NCI-H146 (cell line): Measurements from ENCODE around the gene CAPN2.

Source experiments
- DNase-seq: peaks from one replicate; lab custom pipeline; 2025; lab: John Stamatoyannopoulos, UW

Gene CAPN2

DNA sequence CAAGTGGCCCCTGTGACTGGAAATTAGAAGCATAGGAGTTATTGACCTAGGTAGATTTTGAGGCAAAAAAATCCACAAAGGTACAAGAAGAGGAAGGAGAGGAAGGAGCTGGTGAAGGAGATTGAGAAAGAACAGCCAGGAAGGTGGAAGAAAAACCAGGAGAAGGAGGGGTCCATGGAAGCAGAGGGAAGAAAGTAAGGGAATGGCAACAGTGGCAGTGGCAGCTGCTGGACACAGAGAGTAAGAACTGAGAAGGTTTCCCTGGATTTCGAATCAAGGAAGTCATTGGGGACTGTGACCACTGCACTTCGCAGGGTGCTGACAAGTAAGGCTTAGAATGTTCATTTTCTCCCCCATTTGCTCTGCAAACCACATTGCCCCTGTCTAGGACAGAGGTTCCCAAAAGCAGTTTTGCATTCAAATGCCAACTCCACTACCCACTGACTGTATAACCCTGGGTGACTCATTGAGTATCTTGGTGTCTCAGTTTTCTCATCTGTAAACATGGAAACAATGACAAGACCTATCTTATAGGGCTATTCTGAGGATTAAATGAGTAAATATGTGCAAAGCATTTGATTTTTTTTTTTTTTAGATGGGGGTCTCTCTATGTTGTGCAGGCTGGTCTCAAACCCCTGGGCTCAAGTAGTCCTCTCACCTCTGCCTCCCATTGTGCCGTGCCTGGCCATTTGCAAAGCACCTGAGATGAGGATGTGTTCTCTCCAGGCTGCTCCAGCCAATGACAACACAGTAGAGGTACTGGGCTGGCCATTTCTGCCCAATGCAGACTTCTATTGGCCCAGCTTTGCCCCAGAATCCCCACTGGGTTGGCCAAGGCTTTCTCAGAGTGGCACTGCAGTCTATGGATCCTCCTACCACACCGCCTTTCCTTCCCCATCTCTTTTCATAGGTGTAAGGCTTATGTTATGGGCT is 9.3 kb upstream of the CAPN2 start:
- no peak for DNase-seq

DNA sequence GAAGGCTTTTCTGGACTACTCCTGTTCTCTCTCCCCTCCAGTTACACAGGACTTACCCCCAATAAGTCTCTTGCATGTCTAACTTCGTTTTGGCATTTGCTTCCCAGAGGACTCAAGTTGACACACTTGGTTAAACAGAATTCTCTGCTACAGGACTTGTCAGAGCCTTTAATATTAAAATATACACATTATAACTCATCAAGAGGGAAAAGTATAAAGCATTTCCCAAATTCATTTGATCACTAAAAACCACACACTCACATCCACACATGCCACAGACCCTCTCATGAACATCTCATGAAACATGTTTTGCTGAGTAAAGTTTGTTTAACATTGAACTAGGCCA is 8.7 kb upstream of the CAPN2 start:
- DNase-seq: no peak

DNA sequence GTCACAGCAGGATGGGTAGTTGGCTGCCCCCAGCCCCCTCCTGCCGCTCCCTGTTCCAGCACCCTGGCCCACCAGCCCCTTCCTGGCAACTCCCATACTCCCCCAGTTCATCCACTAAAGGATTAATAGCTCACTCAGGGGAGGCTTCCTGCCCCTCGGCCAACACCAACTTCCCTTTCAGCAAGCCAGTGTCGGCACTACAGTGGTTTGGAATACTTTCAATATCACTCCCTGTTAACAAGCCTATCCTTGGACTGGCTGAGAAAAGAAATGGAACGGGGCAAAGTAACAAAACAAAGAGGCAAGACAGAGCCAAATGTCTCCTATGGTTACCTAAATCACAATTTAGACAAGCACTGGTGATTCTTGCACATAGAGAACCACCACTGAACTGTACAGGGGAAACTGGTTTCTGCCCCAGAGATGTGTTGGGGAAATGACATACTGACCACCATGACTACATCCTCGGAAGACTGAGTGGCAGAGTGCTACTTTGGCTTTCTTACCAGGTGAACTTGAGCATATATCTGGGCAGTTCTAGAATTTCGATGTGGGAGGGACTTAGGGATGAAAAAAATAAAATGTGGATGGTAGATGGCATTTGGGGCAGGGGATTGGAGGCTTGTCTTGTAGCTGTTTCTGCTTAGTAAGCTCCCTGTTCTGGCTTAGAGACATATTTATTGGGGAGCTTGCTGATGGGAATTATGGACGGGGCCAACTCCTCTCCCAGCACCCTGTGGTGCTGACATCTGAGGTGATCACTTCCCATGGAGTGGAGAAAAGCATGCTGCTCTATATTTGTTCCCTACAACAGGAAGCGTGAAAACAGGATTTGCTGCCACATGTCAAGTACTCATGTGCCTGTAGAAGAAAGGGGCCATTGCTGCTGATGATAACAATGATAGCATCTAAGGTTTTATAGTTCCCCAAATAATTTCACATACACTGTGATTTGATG is 7.1 kb upstream of the CAPN2 start:
- no peak for DNase-seq

DNA sequence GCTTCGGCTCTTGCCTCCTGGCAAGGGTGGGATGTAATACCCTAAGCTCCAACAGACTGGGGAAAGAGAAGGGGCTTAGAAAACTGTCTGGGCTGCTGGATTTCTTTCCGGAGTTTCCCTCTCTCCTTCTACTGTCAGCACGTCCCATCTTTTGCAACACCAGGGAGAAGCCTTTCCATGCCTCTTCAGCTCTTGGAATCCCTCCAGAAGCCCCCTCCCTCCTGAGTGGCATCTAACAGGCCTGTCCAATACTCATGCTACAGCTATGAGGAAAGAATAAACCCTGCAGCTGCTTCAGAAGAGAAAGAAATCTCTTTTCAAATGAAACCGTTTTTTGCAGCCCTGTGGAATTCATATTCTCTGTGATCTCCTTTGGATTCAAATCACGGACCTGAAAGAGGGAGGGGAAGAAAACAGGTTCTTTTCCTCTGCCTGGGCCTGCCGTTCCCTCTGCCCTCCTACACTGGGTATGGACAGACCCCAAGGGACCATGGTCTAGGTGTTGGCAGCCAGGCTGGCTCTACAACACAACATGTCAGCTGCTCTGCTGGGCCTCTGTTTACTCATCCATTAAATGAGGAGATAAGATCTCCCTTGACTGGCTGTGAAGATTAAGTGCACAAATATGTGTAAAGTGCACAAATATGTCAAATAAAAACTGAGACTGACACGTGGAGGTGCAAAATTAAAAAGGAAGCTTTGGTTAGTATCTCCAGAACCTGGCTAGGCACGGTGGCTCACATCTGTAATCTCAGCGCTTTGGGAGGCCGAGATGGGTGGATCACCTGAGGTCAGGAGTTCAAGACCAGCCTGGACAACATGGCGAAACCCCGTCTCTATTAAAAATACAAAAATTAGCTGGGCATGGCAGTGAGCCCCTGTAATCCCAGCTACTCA is 6.0 kb upstream of the CAPN2 start:
- DNase-seq: peak; percentile 70

DNA sequence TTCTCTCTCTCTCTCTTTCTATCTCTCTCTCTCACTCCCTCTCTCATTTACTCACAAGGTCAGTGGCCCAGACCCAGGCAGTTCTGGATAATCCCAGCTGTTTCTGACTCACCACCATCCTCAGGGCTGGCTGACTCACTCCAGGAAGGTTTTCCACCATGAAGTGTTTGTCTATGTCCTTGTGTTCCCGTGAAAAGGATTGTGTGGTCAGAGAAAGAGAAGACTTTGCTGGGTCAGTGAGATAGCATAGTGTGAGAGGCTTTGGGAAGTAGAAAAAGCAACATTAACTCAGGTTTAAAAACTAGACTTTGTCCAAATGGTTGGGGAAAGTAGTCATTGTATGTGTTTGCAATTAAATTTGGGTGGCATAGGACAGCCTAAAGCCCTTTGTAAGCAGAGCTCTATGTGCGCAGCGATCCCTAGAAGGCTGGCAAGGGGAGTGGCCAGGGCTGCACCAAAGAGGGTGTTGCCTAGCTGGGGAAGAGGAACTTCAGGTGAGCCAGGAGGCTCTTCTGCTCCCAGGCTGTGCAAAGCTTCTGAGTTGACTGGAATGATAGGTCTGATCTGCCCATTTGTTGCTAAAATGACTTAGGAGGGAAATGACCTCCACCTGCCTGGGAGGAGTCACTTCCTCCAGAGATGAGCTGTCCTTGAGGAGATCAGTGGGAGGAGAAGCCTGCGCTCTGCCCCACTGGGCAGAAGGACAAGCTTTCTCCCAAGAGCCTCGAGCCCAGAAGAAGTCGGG is 4.9 kb upstream of the CAPN2 start:
- peak; percentile 77 for DNase-seq

DNA sequence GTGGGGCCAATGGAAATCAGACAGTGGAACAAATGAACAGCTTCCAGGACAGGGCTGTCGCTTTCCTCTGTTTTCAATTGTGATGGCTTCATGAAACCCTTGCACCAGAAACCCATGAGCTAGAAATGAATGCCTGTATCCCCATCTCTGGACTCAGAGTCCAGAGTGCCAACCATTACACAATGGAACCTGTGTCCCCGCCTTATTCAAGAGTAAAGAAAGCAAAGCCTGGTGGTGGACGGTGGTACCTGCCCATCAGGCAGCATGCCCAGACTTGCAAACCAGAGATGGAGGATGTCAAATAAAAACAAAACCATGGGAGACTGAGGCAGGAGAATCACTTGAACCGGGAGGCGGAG is 4.4 kb upstream of the CAPN2 start:
- peak; percentile 74 for DNase-seq

DNA sequence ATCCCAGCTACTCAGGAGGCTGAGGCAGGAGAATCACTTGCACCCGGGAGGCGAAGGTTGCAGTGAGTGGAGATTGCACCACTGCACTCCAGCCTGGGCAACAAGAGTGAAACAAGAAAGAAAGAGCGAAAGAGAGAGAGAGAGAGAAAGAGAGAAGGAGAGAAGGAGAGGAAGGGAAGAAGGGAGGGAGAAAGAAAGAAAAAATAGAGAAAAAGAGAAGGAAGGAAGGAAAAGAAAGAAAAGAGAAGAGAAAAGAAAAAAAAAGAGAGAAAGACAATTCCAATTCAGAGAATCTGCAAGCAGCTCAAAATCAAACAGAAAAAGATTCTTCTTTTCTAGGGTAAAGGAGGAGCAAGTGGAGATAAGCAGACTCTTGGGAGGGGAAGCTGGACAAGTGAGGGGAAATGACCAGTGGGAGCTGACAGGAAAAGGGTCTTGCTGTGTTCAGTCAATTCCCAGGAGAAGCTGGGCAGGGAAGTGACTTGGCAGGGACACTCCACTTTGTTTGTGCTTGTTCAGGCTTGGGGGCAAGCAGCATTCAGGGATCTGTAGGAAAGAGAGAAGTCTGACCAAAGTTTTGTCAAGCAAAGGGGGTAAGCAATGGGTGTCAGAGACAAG is 3.6 kb upstream of the CAPN2 start:
- no peak for DNase-seq

DNA sequence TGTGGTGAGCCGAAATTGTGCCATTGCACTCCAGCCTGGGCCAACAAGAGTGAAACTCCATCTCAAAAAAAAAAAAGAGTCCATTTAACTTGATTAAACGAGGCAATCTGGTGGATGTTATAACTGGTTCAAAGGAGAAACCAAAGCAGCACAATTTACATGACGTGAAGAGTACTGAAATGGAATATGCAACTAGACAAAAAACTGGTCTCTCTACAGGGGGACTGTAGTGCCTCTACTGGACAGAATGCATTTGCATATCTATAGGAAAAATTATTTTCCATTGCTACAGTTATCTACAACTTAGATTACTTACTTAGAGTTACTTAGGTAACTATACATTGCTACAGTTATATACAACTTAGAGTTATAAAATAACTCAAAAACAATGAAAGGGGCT is 2.7 kb upstream of the CAPN2 start:
- DNase-seq: no peak

DNA sequence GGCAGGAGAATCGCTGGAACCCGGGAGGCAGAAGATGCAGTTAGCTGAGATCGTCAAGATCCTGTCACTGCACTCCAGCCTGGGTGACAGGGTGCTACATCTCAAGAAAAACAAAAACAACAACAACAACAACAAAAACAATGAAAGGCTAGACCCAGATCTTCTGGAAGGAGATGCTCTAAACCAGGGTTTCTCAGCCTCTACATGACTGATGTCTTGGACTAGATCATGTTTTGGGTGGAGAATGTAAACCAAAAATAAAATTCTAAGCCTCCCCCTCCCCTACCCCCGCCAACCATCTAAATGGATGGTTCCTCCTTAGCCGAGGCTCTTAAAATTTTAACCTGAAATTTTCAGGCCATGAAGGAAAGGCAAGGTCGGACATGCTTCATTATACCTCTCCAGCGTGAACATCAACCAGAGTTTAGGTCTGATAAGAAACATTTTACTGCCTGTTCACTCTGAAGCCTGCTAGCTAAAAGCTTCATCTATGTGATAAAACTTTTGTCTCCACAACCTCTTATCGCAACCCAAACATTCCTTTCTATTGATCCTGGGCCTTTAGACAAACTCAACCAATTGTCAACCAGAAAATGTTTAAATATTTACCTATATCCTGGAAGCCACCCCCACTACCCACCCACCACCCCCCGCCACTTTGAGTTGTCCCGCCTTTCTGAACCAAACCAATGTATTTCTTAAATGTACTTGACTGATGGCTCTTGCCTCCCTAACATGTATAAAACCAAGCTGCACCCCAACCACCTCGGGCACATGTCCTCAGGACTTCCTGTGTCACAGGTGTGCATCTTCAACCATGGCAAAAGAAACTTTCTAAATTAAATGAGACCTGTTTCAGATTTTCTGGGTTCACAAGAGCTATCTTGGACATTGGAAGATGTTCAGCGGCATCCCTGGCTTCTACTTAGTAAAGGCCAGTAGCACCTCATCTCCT is 1.9 kb upstream of the CAPN2 start:
- DNase-seq: peak; percentile 83

DNA sequence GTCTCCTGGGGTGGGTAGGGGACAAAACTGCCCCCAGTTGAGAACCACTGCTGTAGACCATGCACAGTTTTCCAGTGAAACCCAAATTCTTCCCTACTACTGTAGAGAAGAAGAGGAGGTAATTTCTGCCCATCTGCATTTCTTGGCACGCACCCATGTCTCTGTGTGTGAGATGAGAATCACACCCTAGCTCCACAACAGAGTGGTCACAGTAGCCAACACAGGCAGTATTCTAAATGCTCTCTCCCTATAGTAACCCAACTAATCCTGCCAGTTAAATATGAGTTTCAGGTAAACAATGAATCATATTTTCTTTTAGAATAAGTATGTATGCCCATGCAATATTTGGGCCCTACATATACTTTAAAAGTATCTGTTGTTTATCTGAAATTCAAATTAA is 1.2 kb upstream of the CAPN2 start:
- peak; percentile 17 for DNase-seq

DNA sequence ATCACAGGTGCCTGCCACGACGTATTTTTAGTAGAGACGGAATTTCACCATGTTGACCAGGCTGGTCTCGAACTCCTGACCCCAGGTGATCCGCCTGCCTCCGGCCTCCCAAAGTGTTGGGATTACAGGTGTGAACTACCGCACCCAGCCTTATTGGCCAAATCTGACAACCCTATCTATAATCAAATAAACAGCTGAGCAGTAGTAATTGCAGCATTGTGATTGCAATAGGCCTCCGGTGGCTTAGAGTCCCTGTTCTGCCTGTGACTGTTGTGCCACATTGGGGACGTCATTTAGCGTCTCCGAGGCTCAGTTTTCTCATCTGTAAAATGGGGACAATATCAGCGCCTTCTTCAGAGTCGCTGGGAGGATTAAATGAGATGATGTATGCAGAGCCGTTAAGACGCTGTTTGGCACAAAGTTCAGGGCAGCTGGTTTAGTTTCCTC is 569 bp upstream of the CAPN2 start:
- DNase-seq: no peak

DNA sequence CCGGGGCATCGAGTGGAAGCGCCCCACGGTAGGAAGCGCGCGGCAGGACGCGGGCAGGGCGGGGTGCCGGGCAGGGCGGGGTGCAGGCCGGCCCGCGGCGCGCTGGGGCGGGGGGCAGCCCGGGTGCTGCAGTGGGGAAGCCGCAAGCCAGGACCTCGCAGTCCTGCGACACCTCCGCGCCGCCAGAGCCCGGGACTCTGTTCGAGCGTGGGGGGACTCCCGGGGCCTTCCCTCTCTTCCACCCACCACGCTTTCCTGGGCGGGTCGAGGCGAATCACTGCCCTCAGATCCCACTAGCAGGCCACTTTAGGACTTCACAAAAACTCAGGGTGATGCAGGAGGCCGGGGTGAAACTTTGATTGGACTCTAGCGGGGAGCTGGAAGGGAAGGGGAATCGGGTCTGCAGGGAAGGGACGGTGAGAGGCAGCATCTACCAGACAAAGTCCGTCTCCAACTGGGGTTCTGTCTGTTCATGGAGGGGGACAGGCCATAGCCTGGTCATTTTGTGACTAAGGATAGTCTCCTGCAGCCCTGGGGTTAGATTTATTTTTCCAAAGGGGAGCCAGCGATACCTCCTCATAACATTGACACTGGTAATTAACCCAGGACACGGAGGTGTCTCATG is 623 bp downstream of the CAPN2 start:
- peak; percentile 58 for DNase-seq

DNA sequence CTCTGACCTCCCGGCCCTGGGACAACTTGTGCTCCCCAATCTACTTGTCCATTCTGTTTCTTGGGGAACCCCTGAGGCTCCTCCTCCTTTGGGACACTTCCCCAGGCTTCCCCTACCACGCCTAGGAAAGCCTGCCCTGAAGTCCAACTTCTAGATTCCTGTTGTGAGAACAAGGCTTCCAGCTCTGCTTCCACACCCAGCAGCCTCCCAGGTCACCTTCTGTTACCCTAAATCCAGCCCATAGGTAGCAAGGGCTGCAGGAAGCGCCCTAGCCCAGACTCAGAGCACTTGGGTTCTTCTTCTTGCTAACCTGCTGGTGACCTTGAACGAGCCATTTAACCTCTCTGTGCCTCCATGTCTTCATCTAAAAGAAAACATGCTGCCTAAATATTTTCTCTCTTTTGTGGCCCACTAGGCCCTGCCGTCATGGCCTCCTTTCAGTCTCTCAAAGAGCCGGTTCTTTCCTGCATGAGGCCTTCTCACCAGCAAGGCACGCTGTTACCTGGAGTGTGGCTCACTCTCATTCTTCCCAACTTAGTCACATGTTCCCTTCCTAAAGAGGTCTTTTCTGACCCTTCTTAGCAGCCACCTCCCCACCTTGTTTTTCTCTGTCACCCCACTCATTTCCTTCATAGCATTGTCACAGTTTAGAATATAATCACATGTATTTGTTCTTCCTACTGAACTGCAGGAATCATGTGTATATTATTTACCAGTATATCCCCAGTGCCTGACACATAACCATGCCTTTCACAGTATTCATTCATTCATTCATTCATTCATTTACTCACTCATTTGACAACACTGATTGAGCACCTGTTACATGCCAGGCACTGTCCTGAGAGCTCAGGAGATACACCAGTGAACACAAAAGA is 1.4 kb downstream of the CAPN2 start:
- DNase-seq: no peak

DNA sequence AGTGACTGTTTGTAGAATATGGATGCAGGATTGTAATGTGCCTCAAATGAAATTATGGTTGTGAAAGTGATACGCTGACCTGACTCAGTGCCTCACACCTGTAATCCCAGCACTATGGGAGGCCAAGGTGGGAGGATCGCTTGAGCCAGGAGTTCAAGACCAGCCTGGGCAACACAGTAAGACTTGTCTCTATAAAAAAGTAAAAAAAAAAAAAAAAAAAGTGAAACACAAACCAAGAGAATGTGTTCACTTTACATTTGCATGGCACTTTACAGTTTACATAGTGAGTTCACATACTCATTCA is 2.0 kb downstream of the CAPN2 start:
- DNase-seq: no peak

DNA sequence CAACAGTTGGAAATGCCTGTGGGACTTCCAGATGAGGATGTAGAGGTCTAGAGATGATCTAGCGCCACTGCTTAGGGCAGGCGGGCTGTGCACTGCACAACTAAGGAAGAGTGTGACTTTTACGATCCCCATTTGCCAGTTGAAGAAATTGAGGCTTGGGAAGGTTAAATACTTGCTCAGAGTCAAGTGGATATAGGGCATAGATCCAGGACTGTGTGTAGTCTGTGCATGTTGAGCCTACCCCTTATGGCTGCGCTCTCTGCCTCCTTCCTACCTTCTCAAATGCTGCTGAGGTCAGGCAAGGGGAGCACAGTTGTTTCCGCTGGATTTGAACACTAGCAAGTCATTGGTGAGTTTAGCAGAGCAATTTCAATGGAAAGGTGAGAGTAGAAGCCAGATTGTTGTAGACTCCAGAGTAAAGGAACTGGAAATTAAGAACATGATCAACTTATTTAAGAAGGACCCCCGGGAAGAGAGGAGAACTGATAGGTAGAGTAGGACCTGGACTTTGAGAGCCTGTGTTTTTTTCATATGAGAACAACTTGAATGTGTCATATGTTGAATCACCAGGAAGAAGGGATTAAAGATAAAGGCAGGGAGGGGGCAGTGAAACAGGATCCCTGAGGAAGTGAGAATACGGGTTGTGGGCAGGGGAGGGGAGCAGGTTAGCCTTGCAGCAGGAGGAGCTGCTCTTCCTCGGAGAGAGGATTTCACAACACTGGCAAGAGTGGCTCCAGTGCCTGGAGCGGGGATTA is 2.7 kb downstream of the CAPN2 start:
- DNase-seq: peak; percentile 12

DNA sequence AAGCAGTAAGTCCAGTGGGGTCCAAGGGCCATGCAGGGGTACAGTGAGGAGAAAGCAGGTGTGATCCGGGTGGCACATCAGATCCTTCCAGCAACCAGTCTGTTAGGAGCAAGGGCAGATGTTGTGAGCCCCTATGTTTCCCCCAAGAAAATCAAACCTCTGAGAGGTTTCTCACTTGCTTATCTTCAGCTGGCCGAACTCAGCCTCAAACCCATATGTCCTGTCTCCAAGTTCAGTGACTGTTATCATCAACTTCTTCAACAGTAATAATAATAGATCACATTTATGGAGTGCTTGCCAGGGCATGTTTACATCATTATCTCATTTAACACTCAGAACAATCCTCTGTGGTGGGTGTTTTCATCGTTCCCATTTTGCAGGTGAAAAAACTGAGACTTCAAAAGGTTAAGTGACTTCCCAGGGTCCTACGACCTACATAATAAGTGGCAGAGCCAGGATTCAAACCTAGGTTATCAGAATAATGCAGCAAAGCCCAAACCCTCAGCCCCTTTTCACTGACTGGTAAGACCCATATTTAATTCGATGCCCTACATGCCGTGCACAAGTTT is 3.3 kb downstream of the CAPN2 start:
- DNase-seq: no peak

DNA sequence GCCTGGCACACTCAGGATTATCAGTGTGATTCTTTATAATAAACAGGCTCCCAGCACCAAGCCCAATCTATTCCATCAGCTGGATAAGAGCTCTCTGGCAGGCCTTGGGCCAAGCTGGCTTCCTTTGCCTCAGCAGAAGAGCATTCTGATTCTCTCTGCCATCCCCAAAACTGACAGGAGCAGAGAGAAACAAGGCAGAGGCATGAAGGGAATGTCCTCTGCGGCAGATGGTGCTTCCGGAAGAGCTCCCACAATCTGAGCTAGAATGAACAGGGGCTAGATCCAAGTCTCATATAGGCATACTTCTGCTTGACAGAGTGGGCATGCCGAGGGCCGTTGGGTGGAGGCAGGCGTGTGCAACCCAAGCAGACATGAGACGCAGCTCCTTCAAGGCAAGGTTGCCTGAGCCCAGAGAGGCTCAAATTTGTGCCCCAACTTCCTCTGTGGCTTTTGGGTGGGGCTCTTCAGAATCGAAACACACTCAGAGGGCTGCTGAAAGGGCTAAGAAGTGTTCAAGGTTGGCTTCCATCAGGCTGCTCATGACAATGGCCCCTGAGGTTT is 4.0 kb downstream of the CAPN2 start:
- DNase-seq: no peak
